H1 (cell line): ENCODE data around the gene KRT3. TPM values are rescaled to one million over a fixed set of nuclear protein-coding genes. Genes with fewer than 3 reads are reported as not detected.

Source experiments
- CTCF ChIA-PET: fragments of 300-600 bp; sonication (Branson Sonifier 250); formaldehyde crosslinking; loops from one replicate; lab custom pipeline; 2021; ENCODE audit not compliant: partially characterized antibody; lab: Charles Lee
- POLR2A ChIA-PET: fragments of 300-600 bp; sonication (Branson Sonifier 250); formaldehyde crosslinking; loops from one replicate; lab custom pipeline; 2021; ENCODE audit warnings: inconsistent platforms; ENCODE audit not compliant: partially characterized antibody; lab: Charles Lee
- DNase-seq, 2 experiments: peaks; one replicate each; pipeline versions ENCODE4 v3.0.0 to v3.0.0-alpha.2; 2010 to 2022; ENCODE audit warnings: low spot score in 2 of 2, low read depth in 1 of 2, mixed read lengths in 1 of 2
- FAIRE-seq: peaks from 2 replicates; lab custom pipeline; 2011; peaks lifted over from hg19 to GRCh38; lab: Jason Lieb, UNC
- H2AFZ ChIP-seq: 2 replicates; pipeline ENCODE4 v1.8.1; 2012; ENCODE audit warnings: low read length, inconsistent platforms
- H2AK5ac ChIP-seq: 2 replicates; pipeline ENCODE4 v1.6.1; 2013; ENCODE audit warnings: low read depth, low read length
- H2BK120ac ChIP-seq: replicated peaks from 2 replicates; pipeline ENCODE3; 2013; ENCODE audit warnings: low read depth, low read length, inconsistent platforms
- H2BK12ac ChIP-seq: 2 replicates; pipeline ENCODE4 v1.6.1; 2013; ENCODE audit warnings: low read depth, low read length
- H2BK15ac ChIP-seq: 2 replicates; pipeline ENCODE4 v1.6.1; 2013; ENCODE audit warnings: low read length
- H2BK20ac ChIP-seq: 2 replicates; pipeline ENCODE4 v1.6.1; 2013; ENCODE audit warnings: low read length
- H2BK5ac ChIP-seq: 2 replicates; pipeline ENCODE4 v1.6.1; 2013; ENCODE audit warnings: low read depth, low read length
- H3K14ac ChIP-seq: 2 replicates; pipeline ENCODE4 v1.6.1; 2013; ENCODE audit warnings: inconsistent platforms; ENCODE audit not compliant: insufficient read length
- H3K18ac ChIP-seq: 2 replicates; pipeline ENCODE4 v1.6.1; 2013; ENCODE audit warnings: low read length; ENCODE audit errors: extremely low read depth
- H3K23ac ChIP-seq: 2 replicates; pipeline ENCODE4 v1.6.1; 2013; ENCODE audit warnings: inconsistent platforms; ENCODE audit not compliant: insufficient read length
- H3K23me2 ChIP-seq: 2 replicates; pipeline ENCODE4 v1.6.1; 2013; ENCODE audit warnings: low read depth, low read length
- H3K27ac ChIP-seq: 2 replicates; pipeline ENCODE4 v1.6.1; 2011; ENCODE audit warnings: low read depth, low read length, inconsistent platforms
- H3K27me3 ChIP-seq, 4 experiments: replicated peaks in 1 of 4; 1 replicate in 1 of 4; 2 replicates in 3 of 4; pipeline versions ENCODE4 v1.6.1 to v1.8.1; 2011 to 2013; ENCODE audit warnings: low read length in 3 of 4, mild to moderate bottlenecking in 3 of 4, inconsistent platforms in 2 of 4, mixed read lengths in 2 of 4, moderate library complexity in 1 of 4; ENCODE audit not compliant: control insufficient read depth in 3 of 4, insufficient read depth in 3 of 4; ENCODE audit errors: extremely low read depth in 1 of 4
- H3K36me3 ChIP-seq, 4 experiments: 2 replicates each; pipeline versions ENCODE4 v1.6.1 to v1.8.1; 2011 to 2013; ENCODE audit warnings: mild to moderate bottlenecking in 4 of 4, low read length in 3 of 4, moderate library complexity in 2 of 4, control low read depth in 1 of 4, inconsistent platforms in 1 of 4; ENCODE audit not compliant: insufficient read depth in 4 of 4, control insufficient read depth in 2 of 4
- H3K4ac ChIP-seq: replicated peaks from 2 replicates; pipeline ENCODE3; 2013; ENCODE audit warnings: low read length, low read depth, mixed read lengths, inconsistent platforms; ENCODE audit not compliant: insufficient read length
- H3K4me1 ChIP-seq, 4 experiments: replicated peaks in 1 of 4; 1 replicate in 1 of 4; 2 replicates in 3 of 4; pipeline versions ENCODE4 v1.6.1 to v1.8.1; 2011 to 2013; ENCODE audit warnings: low read length in 3 of 4, inconsistent platforms in 2 of 4, mixed read lengths in 1 of 4; ENCODE audit not compliant: insufficient read depth in 4 of 4, control insufficient read depth in 3 of 4
- H3K4me2 ChIP-seq, 2 experiments: 2 replicates each; pipeline versions ENCODE4 v1.6.1 to v1.8.1; 2011 to 2013; ENCODE audit warnings: low read depth in 2 of 2, low read length in 2 of 2, control low read depth in 1 of 2, inconsistent platforms in 1 of 2, mild to moderate bottlenecking in 1 of 2; ENCODE audit not compliant: insufficient read depth in 1 of 2
- H3K4me3 ChIP-seq, 4 experiments: fragments of 200-600, 300-600 bp in 1 of 4; sonication (generic), shearing (Covaris generic), sonication (Bioruptor Twin) in 1 of 4; 2 replicates each; pipeline versions ENCODE4 v1.5.1 to v1.8.1; 2011 to 2016; ENCODE audit warnings: low read length in 4 of 4, low read depth in 3 of 4, control low read depth in 2 of 4, inconsistent platforms in 2 of 4, mild to moderate bottlenecking in 2 of 4, mixed read lengths in 1 of 4, moderate library complexity in 1 of 4; ENCODE audit not compliant: insufficient read depth in 2 of 4; ENCODE audit errors: extremely low read depth in 1 of 4
- H3K56ac ChIP-seq: replicated peaks from 2 replicates; pipeline ENCODE3; 2013; ENCODE audit warnings: low read depth, mild to moderate bottlenecking, mixed read lengths, low read length, inconsistent platforms; ENCODE audit not compliant: insufficient read length
- H3K79me1 ChIP-seq: 2 replicates; pipeline ENCODE4 v1.6.1; 2013; ENCODE audit warnings: low read depth, low read length, control low read depth
- H3K79me2 ChIP-seq, 2 experiments: 2 replicates each; pipeline versions ENCODE4 v1.6.1 to v1.8.1; 2012 to 2013; ENCODE audit warnings: low read length in 2 of 2, mild to moderate bottlenecking in 2 of 2, inconsistent platforms in 1 of 2; ENCODE audit not compliant: insufficient read depth in 2 of 2, control insufficient read depth in 1 of 2
- H3K9ac ChIP-seq, 4 experiments: replicated peaks in 1 of 4; 1 replicate in 1 of 4; 2 replicates in 3 of 4; pipeline versions ENCODE4 v1.6.1 to v1.8.1; 2011 to 2013; ENCODE audit warnings: low read depth in 3 of 4, low read length in 3 of 4, control low read depth in 2 of 4, mild to moderate bottlenecking in 2 of 4, moderate library complexity in 2 of 4, inconsistent platforms in 1 of 4; ENCODE audit errors: extremely low read depth in 1 of 4
- H3K9me3 ChIP-seq, 2 experiments: 2 replicates each; pipeline versions ENCODE4 v1.6.1 to v1.8.1; 2012 to 2013; ENCODE audit warnings: mild to moderate bottlenecking in 2 of 2, moderate library complexity in 2 of 2, control low read depth in 1 of 2, inconsistent platforms in 1 of 2, low read depth in 1 of 2, low read length in 1 of 2, mixed read lengths in 1 of 2; ENCODE audit not compliant: insufficient read depth in 2 of 2
- H4K20me1 ChIP-seq, 2 experiments: replicated peaks in 1 of 2; 2 replicates each; pipeline versions ENCODE3 to v1.8.1; 2011 to 2013; ENCODE audit warnings: inconsistent platforms in 2 of 2, low read length in 2 of 2, mild to moderate bottlenecking in 1 of 2; ENCODE audit not compliant: insufficient read depth in 2 of 2, control insufficient read depth in 1 of 2
- H4K5ac ChIP-seq: 2 replicates; pipeline ENCODE4 v1.6.1; 2013; ENCODE audit warnings: low read length, low read depth, mixed read lengths, inconsistent platforms; ENCODE audit not compliant: insufficient read length
- H4K8ac ChIP-seq: 2 replicates; pipeline ENCODE4 v1.8.0; 2013; ENCODE audit warnings: mild to moderate bottlenecking, moderate library complexity, low read length, inconsistent platforms; ENCODE audit not compliant: insufficient read depth; ENCODE audit errors: extremely low read depth
- H4K91ac ChIP-seq: replicated peaks from 2 replicates; pipeline ENCODE3; 2013; ENCODE audit warnings: low read length, mixed read lengths, inconsistent platforms; ENCODE audit not compliant: insufficient read length
- ATF3 ChIP-seq: IDR thresholded peaks from 2 replicates; pipeline ENCODE4 v1.6.1; 2011; ENCODE audit warnings: low read depth, mild to moderate bottlenecking, low read length; ENCODE audit not compliant: insufficient read depth
- GABPA ChIP-seq: IDR thresholded peaks from 2 replicates; pipeline ENCODE4 v1.6.1; 2011; ENCODE audit warnings: mild to moderate bottlenecking, low read length, moderate library complexity, borderline replicate concordance; ENCODE audit not compliant: insufficient read depth
- HDAC2 ChIP-seq, 2 experiments: fragments of 300-600 bp in 1 of 2; sonication (generic) in 1 of 2; IDR thresholded peaks; 2 replicates each; pipeline ENCODE4 v1.6.1; 2011 to 2012; ENCODE audit warnings: low read depth in 2 of 2, low read length in 2 of 2, mild to moderate bottlenecking in 2 of 2, moderate library complexity in 2 of 2, borderline replicate concordance in 1 of 2, inconsistent platforms in 1 of 2
- POLR2AphosphoS5 ChIP-seq: IDR thresholded peaks from 2 replicates; pipeline ENCODE4 v1.6.1; 2011; ENCODE audit warnings: low read depth, low read length
- RAD21 ChIP-seq, 2 experiments: IDR thresholded peaks in 1 of 2; conservative IDR thresholded peaks in 1 of 2; 2 replicates each; pipeline ENCODE4 v1.6.1; 2011; ENCODE audit warnings: low read depth in 2 of 2, low read length in 2 of 2, improper control_type of control experiment in 1 of 2, inconsistent platforms in 1 of 2, mild to moderate bottlenecking in 1 of 2, moderate library complexity in 1 of 2
- SIN3A ChIP-seq, 2 experiments: IDR thresholded peaks in 1 of 2; conservative IDR thresholded peaks in 1 of 2; 2 replicates each; pipeline ENCODE4 v1.6.1; 2011 to 2012; ENCODE audit warnings: low read length in 2 of 2, improper control_type of control experiment in 1 of 2, low read depth in 1 of 2, mild to moderate bottlenecking in 1 of 2
- WGBS, 2 experiments: shearing (Covaris generic) in 1 of 2; methylation state at CpG; one replicate each; pipeline versions ENCODE4 v1.1.6 to v1.1.7; 2013 to 2015; ENCODE audit warnings: low lambda C conversion rate in 2 of 2, mixed read lengths in 2 of 2, inconsistent platforms in 1 of 2, low coverage in 1 of 2, missing lambda C conversion rate in 1 of 2; ENCODE audit not compliant: insufficient replicate concordance in 2 of 2, insufficient coverage in 1 of 2, insufficient read length in 1 of 2; ENCODE audit errors: extremely low coverage in 1 of 2, missing lambda C conversion rate in 1 of 2; 5-methylcytosine and 5-hydroxymethylcytosine counted together
- polyA plus RNA-seq, 7 experiments: library from polyadenylated mRNA; depleted of rRNA in 3 of 7; stranded (reverse) in 5 of 7; unstranded in 2 of 7; fragments of >200 nt in 5 of 7; fragments of 200-250 nt in 2 of 7; gene quantifications; 1 replicate in 5 of 7; 2 replicates in 1 of 7; 4 replicates in 1 of 7; pipeline versions ENCODE4 v1.2.1 to v1.2.3, GENCODE V29; 2011 to 2013; ENCODE audit warnings: missing spikeins in 2 of 7, mixed read lengths in 2 of 7
- total RNA-seq: library from RNA; stranded (reverse); fragmentation: NEBNext Ultra II Directional; extraction: Animal tissue kit (Norgen Biotek cat#: 25700); gene quantifications from 2 replicates; pipeline ENCODE4 v1.2.1, GENCODE V29; 2021

Gene KRT3
- total and polyA plus RNA-seq, 2 of the 8 experiments (the other 6 are each of a cell fraction or from before 2014, with no cell fraction given), result not detected

- no peaks in the 10 kb centered on the region for H3K79me1 ChIP-seq
- no peak overlapping the region for H2AK5ac ChIP-seq
- TF ChIP-seq SIN3A (conservative IDR thresholded peaks at IDR 0.05 in 1 of 2, IDR thresholded peaks at IDR 0.05 in 1 of 2; ENCODE audit: low read depth in 1 of 2, low read length in 2 of 2) (0 out of 4 replicates have a peak, but pooled peaks have one; percentile 30 to 81), POLR2AphosphoS5 (no peak), GABPA (peak; percentile 38; the same call in 1 of the 2 replicates), RAD21 (IDR thresholded peaks at IDR 0.05 in 1 of 2, conservative IDR thresholded peaks at IDR 0.05 in 1 of 2; ENCODE audit: low read depth in 2 of 2, low read length in 2 of 2) (0 out of 4 replicates have a peak, but pooled peaks of 1 of the 2 experiments have one; percentile 11), ATF3 (no peak), HDAC2 (IDR thresholded peaks at IDR 0.05; ENCODE audit: borderline replicate concordance in 1 of 2, low read depth in 2 of 2, low read length in 2 of 2) (no peak)
- no peak overlapping the region for H2AFZ ChIP-seq
- H4K91ac ChIP-seq, result no peak overlapping the region
- H3K27ac ChIP-seq, result no peak overlapping the region
- H3K14ac ChIP-seq, result no peak overlapping the region
- H3K23me2 ChIP-seq, result no peaks in the 10 kb centered on the region
- no peaks in the 10 kb centered on the region for H3K9me3 ChIP-seq
- no peak overlapping the region for H2BK15ac ChIP-seq
- no peak overlapping the region for H3K23ac ChIP-seq
- H3K18ac ChIP-seq, result no peak overlapping the region
- H2BK20ac ChIP-seq, result no peak overlapping the region
- no peak overlapping the region for H4K5ac ChIP-seq
- H3K27me3 ChIP-seq, result no peaks in the 10 kb centered on the region; a peak in 2 of 7 replicates
- no peaks in the 10 kb centered on the region for H3K79me2 ChIP-seq
- H4K8ac ChIP-seq, result no peak overlapping the region; the same call in 1 of the 2 replicates
- H3K4me2 ChIP-seq, result no peak overlapping the region
- no peaks in the 10 kb centered on the region for H4K20me1 ChIP-seq
- WGBS, 2 experiments, result 29% methylated on average over 16 of the region's 16 CpGs; no CpG with 5 or more reads in 1 of the 2 experiments
- FAIRE-seq (peak; percentile 91), DNase-seq (peak; percentile 34 to 90)
- no peak overlapping the region for H3K4ac ChIP-seq
- POLR2A ChIA-PET, result no interaction called here
- CTCF ChIA-PET, result interaction anchor here (0.8 to 1.3 kb wide), 2 partner anchors 39 to 239 kb away, joined by 3 to 4 read pairs; no protein-coding TSS in a partner anchor
- no peak overlapping the region for H3K4me3 ChIP-seq
- H2BK12ac ChIP-seq, result no peak overlapping the region
- no peak overlapping the region for H3K9ac ChIP-seq
- H3K56ac ChIP-seq, result no peak overlapping the region
- no peak overlapping the region for H2BK120ac ChIP-seq
- no peaks in the 10 kb centered on the region for H3K36me3 ChIP-seq
- H2BK5ac ChIP-seq, result no peak overlapping the region
- H3K4me1 ChIP-seq, result no peaks in the 10 kb centered on the region
Measured at GRCh38 chr12:52741375-52742195, 54.3 kb downstream of the KRT3 start.
